HG03442 (cell line): Measurements from ENCODE around the gene STK32C.

Experiments
- ATAC-seq: cut with Tn5 transposase; IDR thresholded peaks from one replicate; pipeline ENCODE4 v1.9.1; 2021; ENCODE audit warnings: mild to moderate bottlenecking, moderate library complexity; ENCODE audit not compliant: unreplicated experiment

The STK32C gene

GRCh38 chr10:132174237-132174636 lies 133.5 kb downstream of the STK32C start:
- no peak for ATAC-seq

GRCh38 chr10:132173185-132173584 lies 134.6 kb downstream of the STK32C start:
- no peak for ATAC-seq

- no peak for ATAC-seq
Measured at GRCh38 chr10:132172091-132173066, 135.4 kb downstream of the STK32C start.

GRCh38 chr10:132170561-132171361 lies 137.0 kb downstream of the STK32C start:
- ATAC-seq: no peak

- no peak for ATAC-seq
Measured at GRCh38 chr10:132169766-132170560, 137.8 kb downstream of the STK32C start.

- ATAC-seq: no peak
Measured at GRCh38 chr10:132169031-132169765, 138.6 kb downstream of the STK32C start.

- ATAC-seq: no peak
Measured at GRCh38 chr10:132168571-132169030, 139.1 kb downstream of the STK32C start.

- no peak for ATAC-seq
Measured at GRCh38 chr10:132167976-132168375, 139.8 kb downstream of the STK32C start.

- no peak for ATAC-seq
Measured at GRCh38 chr10:132167041-132167674, 140.6 kb downstream of the STK32C start.

- no peak for ATAC-seq
Measured at GRCh38 chr10:132166216-132166950, 141.4 kb downstream of the STK32C start.

GRCh38 chr10:132165416-132165980 lies 142.3 kb downstream of the STK32C start:
- no peak for ATAC-seq

- no peak for ATAC-seq
Measured at GRCh38 chr10:132164761-132165278, 142.9 kb downstream of the STK32C start.

- ATAC-seq: no peak
Measured at GRCh38 chr10:132163826-132164515, 143.8 kb downstream of the STK32C start.

GRCh38 chr10:132163278-132163765 lies 144.4 kb downstream of the STK32C start:
- ATAC-seq: peak; percentile 54

- no peak for ATAC-seq
Measured at GRCh38 chr10:132162590-132163277, 145.0 kb downstream of the STK32C start.

GRCh38 chr10:132162021-132162531 lies 145.7 kb downstream of the STK32C start:
- no peak for ATAC-seq
